H1 (cell line): ENCODE data around the gene B3GAT1. TPM values are rescaled to one million over a fixed set of nuclear protein-coding genes. Genes with fewer than 3 reads are reported as not detected.

Experiments used
- BRCA1 ChIP-seq: IDR thresholded peaks from 2 replicates; pipeline ENCODE4 v1.6.1; 2012; ENCODE audit warnings: low read depth, low read length, improper control_type of control experiment
- EZH2 ChIP-seq: fragments of 200-600 bp; sonication (generic); IDR thresholded peaks from 2 replicates; pipeline ENCODE4 v1.7.1; 2012; ENCODE audit warnings: low read depth, mild to moderate bottlenecking, moderate library complexity, low read length, inconsistent platforms; ENCODE audit not compliant: severe bottlenecking
- FOSL1 ChIP-seq: IDR thresholded peaks from 2 replicates; pipeline ENCODE4 v1.6.1; 2011; ENCODE audit warnings: mild to moderate bottlenecking, low read depth, low read length, moderate library complexity; ENCODE audit not compliant: insufficient read depth
- MAX ChIP-seq: IDR thresholded peaks from 2 replicates; pipeline ENCODE4 v1.6.1; 2012; ENCODE audit warnings: inconsistent platforms
- RXRA ChIP-seq: IDR thresholded peaks from 2 replicates; pipeline ENCODE4 v1.6.1; 2011; ENCODE audit warnings: low read depth, mild to moderate bottlenecking, low read length, moderate library complexity; ENCODE audit not compliant: insufficient read depth
- SUZ12 ChIP-seq: fragments of 200-600 bp; sonication (generic); IDR thresholded peaks from 2 replicates; pipeline ENCODE4 v1.6.1; 2012; ENCODE audit warnings: mild to moderate bottlenecking, inconsistent platforms, low read length, moderate library complexity, mixed read lengths
- polyA plus RNA-seq, 7 experiments: library from polyadenylated mRNA; depleted of rRNA in 3 of 7; stranded (reverse) in 5 of 7; unstranded in 2 of 7; fragments of >200 nt in 5 of 7; fragments of 200-250 nt in 2 of 7; gene quantifications; 1 replicate in 5 of 7; 2 replicates in 1 of 7; 4 replicates in 1 of 7; pipeline versions ENCODE4 v1.2.1 to v1.2.3, GENCODE V29; 2011 to 2013; ENCODE audit warnings: missing spikeins in 2 of 7, mixed read lengths in 2 of 7
- total RNA-seq: library from RNA; stranded (reverse); fragmentation: NEBNext Ultra II Directional; extraction: Animal tissue kit (Norgen Biotek cat#: 25700); gene quantifications from 2 replicates; pipeline ENCODE4 v1.2.1, GENCODE V29; 2021

The B3GAT1 gene
- total and polyA plus RNA-seq, 2 of the 8 experiments (the other 6 are each of a cell fraction or from before 2014, with no cell fraction given), result 19.7 to 32.4 TPM

DNA sequence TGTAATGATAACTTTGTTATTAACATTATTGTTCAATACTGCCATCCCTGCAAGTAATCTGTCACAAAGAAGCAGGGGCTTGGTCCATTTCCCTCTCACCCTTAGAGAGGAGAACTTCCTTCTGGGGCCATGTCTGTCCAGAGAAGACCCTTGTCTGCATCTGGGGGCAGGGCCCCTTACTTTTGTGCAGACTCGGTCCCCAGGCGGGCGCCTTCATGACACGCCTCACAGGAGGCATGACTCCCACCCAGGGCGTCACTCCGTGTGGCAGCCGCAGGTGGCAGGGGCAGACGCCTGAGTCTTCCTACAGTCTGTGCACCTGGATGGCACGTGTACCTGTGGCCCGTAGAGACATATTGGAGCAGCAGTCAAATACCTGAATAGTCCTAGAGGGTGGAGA, 21.8 kb upstream of the B3GAT1 start (continued):
- TF ChIP-seq EZH2 (no peak), BRCA1 (no peak), RXRA (no peak), MAX (no peak), SUZ12 (no peak), FOSL1 (no peak)
